SK-N-SH treated with all-trans-retinoic acid at 6 μM for 48 hours (cell line): ENCODE data around the gene DMAP1.

Experiments
- PPARA ChIP-seq: fragments of 250-450 bp; sonication (Bioruptor Pico); IDR thresholded peaks from 2 replicates; pipeline ENCODE4 v1.5.0; 2020; ENCODE audit warnings: mild to moderate bottlenecking, borderline replicate concordance
- ZC3H10 ChIP-seq: fragments of 250-450 bp; sonication (Bioruptor Pico); IDR thresholded peaks from 2 replicates; pipeline ENCODE4 v1.5.1; 2021; ENCODE audit warnings: mild to moderate bottlenecking, moderate library complexity
- TF ChIP-seq, protein P1 (sequence below): fragments of 250-450 bp; sonication (Bioruptor Pico); IDR thresholded peaks from 2 replicates; pipeline ENCODE4 v1.8.0; 2020; ENCODE audit warnings: mild to moderate bottlenecking, moderate library complexity, borderline replicate concordance

DNA sequence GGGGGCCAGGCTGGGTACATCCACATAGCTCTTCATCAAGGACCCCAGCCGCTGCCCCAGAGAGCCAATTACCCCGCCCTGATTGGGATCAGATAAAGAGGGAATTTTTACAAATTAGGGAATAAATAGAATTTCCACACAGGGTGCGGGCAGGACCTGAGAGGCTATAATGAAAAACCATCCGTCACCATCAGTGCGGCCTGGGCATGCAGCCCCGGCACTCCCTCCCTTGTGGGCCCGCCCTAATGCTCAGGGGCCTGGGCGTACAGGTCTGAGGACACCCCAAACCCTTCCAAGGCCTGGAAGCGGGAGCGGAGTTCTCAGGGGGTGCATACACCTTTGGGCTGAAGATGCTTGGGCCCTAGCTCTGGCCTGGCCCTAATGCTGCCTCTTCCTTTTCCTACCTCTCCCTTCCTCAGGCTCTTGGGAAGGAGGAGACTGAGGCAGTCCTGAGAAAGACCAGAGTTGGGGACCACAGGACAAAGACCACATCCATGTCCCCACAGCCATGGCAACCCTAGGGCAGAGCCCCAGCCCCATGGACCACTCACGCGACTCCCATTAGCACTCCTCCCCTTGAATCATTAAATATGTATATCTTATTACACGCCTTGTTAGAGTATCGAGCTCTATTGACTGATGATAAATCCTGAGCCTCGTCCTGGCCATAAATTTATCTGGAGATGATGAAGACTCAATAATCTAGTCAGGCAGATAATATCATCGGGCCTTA lies 16.3 kb downstream of the DMAP1 start:
- TF ChIP-seq ZC3H10 (CRISPR knock-in tag) (no peak), PPARA (CRISPR knock-in tag) (no peak)
- TF ChIP-seq, protein P1, sequence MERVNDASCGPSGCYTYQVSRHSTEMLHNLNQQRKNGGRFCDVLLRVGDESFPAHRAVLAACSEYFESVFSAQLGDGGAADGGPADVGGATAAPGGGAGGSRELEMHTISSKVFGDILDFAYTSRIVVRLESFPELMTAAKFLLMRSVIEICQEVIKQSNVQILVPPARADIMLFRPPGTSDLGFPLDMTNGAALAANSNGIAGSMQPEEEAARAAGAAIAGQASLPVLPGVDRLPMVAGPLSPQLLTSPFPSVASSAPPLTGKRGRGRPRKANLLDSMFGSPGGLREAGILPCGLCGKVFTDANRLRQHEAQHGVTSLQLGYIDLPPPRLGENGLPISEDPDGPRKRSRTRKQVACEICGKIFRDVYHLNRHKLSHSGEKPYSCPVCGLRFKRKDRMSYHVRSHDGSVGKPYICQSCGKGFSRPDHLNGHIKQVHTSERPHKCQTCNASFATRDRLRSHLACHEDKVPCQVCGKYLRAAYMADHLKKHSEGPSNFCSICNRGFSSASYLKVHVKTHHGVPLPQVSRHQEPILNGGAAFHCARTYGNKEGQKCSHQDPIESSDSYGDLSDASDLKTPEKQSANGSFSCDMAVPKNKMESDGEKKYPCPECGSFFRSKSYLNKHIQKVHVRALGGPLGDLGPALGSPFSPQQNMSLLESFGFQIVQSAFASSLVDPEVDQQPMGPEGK = no peak
